GM19043 (cell line): ENCODE data around the gene VSX2.
"Not testable (repeated sequence)": the region's sequence is repeated elsewhere in the genome, so short reads cannot be mapped to it uniquely, and the experiment has no call there.

Source experiments
- ATAC-seq: cut with Tn5 transposase; IDR thresholded peaks from one replicate; pipeline ENCODE4 v1.9.1; 2021; ENCODE audit warnings: low read depth; ENCODE audit not compliant: unreplicated experiment

VSX2 gene

GRCh38 chr14:74257941-74258763 lies 18.9 kb downstream of the VSX2 start:
- no peak for ATAC-seq

- no peak for ATAC-seq
Observed at GRCh38 chr14:74258764-74259035, 19.5 kb downstream of the VSX2 start.

- ATAC-seq, result no peak
Observed at GRCh38 chr14:74259513-74259912, 20.3 kb downstream of the VSX2 start.

GRCh38 chr14:74260525-74261233 lies 21.4 kb downstream of the VSX2 start:
- ATAC-seq, result no peak

- ATAC-seq, result no peak
Observed at GRCh38 chr14:74261288-74261687, 22.0 kb downstream of the VSX2 start.

GRCh38 chr14:74262076-74262475 lies 22.8 kb downstream of the VSX2 start:
- no peak for ATAC-seq

DNA sequence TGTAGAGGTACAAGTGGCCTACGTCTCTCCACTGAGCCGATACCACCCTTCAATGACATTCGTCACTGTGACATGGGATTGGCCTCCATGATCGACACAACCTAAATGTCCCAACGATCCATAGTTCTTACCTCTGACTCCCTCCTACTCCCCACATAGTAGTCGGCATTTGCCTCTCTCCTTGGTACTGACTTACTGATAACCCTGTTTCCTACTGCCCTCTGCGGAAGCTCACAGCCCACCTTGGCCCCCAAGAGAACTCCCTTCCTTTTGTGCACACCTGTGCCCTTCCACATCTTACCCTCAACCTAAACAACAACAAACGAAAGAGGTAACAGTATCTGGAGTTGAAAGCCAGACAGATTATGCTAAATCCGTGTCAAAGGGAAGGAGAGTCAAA lies 23.9 kb downstream of the VSX2 start:
- no peak for ATAC-seq

GRCh38 chr14:74263921-74264320 lies 24.7 kb downstream of the VSX2 start:
- ATAC-seq, result no peak

- ATAC-seq, result no peak
Observed at GRCh38 chr14:74265301-74265965, 26.2 kb downstream of the VSX2 start.

DNA sequence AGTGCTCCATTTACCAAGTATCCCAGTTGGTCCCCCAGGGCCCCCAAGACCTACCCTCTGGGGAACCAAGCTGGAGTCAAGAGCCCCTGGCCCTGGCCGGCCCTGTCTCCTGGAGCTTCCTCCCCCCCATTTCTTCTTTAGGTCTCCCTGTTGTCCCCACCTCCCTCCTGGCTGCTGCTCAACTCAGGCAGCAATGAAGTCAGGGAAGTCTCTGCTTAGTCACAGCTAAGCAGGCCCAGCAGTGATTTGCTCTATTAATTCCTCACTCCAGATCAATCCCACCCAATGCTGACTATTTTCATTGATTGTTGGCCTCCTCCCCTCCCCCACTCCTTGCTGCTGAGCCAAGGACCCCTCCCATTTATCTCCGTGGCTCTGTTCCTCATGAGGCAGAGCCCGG lies 28.3 kb downstream of the VSX2 start:
- ATAC-seq, result no peak

DNA sequence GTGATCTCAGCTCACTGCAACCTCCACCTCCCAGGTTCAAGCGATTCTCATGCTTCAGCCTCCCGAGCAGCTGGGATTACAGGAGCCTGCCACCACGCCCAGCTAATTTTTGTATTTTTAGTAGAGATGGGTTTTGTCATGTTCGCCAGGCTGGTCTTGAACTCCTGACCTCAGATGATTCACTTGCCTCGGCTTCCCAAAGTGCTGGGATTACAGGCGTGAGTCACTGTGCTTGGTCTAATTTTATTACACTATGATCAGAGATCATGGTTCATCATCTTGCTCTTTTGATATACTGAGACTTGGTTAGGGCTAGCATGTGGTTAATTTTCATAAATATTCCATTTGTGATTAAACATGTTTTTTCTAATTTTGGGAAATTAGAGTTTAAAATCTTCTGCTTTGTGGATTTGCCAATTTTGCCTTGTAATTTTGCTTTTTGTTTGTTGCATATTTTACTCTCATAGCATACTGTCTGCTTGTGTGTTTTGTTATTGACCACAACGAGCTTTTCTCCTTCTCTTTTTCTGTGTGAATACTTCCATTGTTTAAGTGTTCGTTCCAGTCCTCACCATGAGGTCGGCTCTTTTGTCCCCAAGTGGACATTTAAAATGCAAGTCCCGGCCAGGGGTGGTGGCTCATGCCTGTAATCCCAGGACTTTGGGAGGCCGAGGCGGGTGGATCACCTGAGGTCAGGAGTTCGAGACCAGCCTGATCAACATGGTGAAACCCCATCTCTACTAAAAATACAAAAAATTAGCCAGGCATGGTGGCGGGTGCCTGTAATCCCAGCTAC lies 31.3 kb downstream of the VSX2 start:
- ATAC-seq, result not testable (repeated sequence)

GRCh38 chr14:74271365-74271764 lies 32.1 kb downstream of the VSX2 start:
- ATAC-seq, result no peak

DNA sequence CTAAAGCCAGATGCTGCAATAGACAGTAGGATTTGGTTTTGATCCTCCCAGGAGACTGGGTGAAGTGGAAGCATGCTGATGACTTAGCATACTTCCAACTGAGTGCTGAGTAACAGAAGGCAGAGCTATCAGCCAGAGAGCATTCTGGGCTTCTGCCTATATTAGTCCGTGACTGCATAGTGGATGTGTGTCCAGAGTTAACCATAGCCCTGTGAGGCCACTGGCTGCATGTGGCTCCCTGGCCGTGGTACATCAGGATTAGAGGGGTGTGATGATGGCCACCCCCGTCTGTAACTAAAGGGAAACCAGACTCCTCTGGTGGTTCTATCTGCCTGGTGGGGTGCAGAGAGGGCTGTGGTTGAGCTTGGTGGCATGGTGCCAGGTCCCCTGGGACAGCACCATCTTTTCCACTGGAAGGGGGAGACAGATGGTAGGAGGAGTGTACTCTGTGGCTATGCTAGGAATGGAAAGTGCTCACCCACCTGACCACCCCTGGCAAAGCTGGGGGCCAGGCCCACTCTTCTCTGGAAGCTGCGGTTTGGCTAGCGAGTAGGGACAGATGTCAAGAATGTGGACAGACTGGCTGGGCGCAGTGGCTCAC lies 36.1 kb downstream of the VSX2 start:
- no peak for ATAC-seq

GRCh38 chr14:74278080-74278479 lies 38.8 kb downstream of the VSX2 start:
- ATAC-seq, result no peak

DNA sequence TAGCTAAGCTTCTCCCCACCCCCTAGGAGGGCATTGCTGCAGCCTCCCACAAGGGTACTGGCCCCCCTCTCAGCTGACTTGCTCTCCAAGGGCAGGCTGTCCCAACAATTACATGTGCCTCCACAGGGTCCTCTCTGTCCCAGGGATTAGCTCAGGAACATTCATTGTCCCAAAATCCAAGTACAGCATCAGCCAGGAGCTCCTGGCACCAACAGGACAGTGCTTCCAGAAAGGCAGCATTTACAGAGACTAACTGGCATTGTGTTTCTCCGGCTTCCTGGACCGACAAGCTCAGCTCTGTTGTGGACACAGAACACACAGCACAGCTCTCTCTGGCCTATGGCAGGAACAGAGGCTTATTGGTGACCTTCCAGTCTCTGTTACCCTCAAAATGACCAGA lies 41.8 kb downstream of the VSX2 start:
- ATAC-seq, result no peak

DNA sequence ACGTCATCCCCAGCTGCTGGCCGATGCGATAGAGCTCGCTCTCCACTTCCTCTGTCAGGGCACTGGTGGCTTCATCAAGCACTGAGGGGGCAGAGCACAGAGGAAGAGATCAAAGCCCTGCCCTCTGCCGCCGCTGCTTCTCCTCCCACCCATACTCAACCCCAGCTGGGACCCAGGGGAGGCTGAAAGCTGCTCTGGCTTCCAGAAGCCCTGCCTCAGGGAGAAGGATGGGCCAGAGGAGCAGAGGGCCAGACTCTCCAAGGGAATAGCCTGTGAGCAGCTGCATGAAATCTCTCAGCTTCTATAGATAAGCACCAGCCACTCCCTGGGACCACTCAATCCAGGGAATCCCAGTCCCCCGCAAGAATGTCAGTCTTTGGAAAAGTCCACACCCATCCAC lies 47.5 kb downstream of the VSX2 start:
- ATAC-seq, result no peak

DNA sequence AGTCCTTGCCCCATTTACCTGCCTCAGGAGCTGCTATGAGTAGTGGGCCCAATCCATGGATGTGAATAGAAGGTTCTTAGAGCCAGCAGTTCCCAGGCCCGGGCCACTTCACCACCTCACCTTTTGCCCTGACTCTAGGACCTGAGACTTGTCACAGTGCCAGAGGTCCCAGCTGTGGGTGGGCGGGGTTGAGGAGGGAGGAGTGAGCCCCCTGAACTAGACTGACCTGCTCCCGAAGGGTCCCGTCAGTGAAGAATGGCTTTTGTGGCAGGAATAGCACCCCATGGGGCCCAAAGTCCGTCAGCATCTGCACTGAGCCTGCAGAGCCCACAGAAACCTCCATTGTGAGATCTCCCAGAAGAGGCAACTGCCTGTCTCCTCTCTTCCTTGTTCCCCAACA lies 50.6 kb downstream of the VSX2 start:
- ATAC-seq, result no peak

- no peak for ATAC-seq
Observed at GRCh38 chr14:74290415-74290814, 51.2 kb downstream of the VSX2 start.

- no peak for ATAC-seq
Observed at GRCh38 chr14:74292061-74292460, 52.8 kb downstream of the VSX2 start.

- no peak for ATAC-seq
Observed at GRCh38 chr14:74293606-74294005, 54.4 kb downstream of the VSX2 start.

DNA sequence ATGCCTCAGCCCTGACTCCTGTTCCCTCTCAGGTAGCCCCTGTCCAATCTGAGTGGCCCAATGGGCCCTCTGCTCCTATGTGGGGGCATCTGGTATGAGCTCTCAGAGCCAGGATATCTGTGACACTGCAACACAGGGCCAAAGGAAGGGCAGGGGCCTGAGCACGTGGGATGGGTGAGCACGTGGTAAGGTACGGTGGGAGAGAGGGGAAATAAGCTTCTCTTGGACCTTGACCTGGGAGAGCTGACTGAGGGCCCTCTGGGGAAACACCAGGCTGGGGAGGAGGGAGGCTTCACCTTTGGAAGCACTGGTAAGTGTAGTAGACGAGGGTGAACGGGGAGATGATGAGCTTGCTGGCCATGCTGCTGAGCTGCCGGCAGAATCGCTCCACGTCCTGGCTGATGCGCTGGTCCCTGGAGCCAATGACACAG lies 56.8 kb downstream of the VSX2 start:
- no peak for ATAC-seq
